ENCODE results near the gene FRMD4A.
"Not testable (repeated sequence)": the region's sequence is repeated elsewhere in the genome, so short reads cannot be mapped to it uniquely, and the experiment has no call there.

Gene FRMD4A

DNA sequence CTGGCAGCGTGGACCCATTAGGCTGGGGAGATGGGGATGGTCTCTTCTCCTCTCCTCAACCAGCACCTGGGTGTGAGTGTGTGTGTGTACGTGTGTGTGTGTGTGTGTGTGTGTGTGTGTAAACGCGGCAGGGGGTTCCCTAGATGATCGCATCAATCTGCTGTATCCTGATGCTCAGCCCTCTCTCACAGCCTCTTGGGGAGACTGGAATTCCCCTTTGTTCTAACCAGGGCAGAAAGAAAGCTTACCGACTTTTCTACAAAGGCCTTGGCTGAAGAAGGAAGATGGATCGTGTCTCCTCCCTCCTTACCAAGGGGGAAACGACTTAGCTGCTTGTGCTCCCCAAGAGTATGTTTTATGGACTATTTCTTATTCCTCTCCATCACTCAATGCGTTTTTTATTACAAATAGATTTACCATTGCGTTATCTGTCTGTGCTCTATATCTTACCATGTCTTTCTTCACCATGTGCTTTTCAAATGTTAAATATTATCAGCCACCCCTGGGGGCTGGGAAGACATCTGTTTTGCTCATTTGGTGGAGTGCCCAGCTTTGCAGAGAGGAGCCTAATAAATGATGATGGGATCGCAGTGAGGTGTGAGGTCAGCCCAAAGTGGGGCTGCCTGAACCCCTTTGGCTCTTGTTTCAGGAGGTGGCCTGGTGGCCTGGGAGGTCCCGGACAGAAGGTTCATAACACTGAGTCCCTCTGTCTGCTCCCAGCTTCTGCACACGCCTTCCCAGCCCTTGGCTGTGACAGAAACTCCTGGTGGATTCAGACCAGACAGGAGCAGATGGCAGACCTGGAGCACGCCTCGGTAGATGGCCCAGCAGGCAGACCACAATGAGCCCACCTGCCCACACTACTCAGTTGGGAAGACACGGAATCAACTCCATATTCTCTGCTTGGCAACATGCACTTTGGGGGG lies 481.9 kb downstream of the FRMD4A start:
- DNase-seq (ENCODE audit: low spot score): no peak

DNA sequence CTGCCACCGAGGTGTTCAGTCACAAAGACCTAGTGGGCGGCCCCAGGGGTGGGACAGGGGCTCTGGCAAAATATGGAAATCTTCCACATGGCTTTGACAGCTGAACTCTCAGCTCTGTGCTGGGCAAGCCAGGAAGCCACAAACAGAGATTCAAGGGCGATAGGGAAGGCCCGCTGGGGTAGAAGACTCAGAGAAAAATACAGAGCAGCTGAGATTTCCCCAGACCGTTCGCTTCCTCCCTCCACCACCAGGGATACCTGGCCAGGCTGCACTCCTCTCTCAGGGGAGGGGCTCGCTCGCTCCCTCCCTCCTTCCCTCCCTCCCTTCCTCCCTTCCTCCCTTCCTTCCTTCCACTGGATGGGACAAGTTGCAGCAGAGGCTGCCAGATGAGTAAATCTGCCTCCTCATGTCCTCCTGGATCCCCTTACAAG lies 483.5 kb downstream of the FRMD4A start:
- DNase-seq (ENCODE audit: low spot score): no peak

DNA sequence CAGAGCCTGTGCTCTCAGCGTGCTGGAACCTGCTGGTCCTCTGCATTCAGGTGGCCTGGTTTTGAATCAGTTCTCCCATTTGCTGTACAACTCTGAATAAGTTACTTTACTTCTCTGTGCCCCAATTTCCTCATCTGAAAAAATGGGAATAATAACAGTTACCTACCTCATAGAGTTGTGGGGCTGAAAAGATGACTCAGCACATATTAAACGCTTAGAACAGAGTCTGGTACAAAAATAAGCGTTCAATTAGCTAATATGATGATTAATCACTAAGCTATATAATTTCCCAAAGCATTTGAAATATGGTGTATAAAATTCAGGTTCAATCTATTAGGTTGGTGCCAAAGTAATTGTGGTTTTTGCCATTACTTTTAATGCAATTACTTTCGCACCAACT lies 484.8 kb downstream of the FRMD4A start:
- no peak for DNase-seq (ENCODE audit: low spot score)

DNA sequence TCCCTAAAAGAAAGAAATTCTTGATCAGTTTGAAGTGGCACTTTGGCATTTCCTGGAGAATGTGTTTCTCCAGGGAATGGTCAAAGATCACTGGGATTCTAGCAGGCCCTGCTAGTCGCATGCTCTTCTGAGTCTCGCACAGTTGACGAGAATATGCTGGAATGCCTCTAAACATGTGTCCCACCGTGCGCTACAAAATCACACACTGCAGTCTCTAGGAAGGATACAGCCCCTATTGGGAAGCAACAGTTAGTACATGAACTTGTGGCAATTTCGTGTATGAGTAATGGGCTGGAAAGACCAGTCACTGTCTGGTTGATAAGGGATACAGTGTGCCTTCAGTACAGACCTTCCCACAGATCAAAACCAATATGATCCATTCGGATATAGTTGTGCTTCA lies 486.1 kb downstream of the FRMD4A start:
- no peak for DNase-seq (ENCODE audit: low spot score)

DNA sequence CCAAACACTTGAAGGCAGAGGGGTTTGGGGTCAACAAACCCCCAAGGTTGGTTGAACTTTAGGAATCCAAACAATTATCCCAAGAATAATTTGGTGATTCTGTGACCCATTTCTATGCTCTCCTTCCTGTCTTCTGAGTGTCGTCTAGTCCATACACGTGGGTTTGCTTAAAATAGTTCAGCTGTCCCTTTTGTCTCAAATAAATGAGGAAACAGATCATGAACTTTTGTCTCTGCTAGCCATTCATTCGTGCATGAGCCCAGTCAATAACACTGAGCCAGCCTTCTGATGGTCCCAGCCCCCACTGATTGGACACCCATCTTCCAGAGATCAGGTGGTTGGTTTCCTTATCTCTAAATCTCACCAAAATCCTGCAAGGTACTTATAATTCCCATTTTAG lies 488.6 kb downstream of the FRMD4A start:
- no peak for DNase-seq (ENCODE audit: low spot score)

DNA sequence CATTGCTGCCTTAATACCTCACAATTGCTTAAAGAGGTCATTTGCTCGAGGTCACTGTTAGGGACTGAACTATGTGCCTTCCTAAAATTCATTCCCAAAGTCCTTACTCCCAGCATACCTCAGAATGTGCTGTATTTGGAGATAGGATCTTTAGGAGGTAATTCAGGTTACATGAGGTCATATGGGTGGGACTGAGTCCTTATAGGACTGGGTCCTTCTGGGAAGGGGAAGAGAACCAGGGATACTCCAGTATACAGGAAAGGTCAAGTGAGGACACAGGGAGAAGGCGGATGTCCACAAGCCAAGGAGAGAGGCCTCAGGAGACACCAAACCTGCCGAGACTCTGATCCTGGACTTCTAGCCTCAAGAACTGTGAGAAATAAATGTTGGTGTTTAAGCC lies 490.7 kb downstream of the FRMD4A start:
- no peak for DNase-seq (ENCODE audit: low spot score)

DNA sequence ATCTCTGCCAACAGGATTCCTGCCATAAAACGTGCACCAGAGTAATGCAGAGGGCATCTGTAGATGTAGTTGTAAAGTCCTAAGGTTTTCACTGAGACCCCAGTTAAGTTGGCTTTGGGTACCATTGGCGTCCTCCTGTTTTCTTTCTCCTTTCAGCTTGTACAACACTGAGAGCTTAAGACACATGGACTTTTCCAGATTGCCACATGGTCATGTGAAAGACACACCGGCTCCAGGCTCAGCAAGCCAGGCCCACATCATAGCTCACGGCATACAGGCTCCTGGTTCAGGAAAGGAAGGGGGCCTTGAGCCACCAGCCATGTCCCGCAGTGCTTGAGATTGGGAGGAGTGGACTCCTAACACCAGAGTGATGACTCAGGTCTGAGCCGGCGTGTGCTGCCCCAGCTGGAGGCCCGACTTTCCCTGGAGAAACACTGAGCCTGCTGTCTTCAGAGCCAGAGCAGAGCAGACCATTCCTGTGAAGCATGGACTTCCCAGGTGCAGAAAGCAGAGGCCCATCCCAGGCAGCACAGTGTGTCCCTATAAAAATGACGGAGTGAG lies 491.2 kb downstream of the FRMD4A start:
- no peak for DNase-seq (ENCODE audit: low spot score)

DNA sequence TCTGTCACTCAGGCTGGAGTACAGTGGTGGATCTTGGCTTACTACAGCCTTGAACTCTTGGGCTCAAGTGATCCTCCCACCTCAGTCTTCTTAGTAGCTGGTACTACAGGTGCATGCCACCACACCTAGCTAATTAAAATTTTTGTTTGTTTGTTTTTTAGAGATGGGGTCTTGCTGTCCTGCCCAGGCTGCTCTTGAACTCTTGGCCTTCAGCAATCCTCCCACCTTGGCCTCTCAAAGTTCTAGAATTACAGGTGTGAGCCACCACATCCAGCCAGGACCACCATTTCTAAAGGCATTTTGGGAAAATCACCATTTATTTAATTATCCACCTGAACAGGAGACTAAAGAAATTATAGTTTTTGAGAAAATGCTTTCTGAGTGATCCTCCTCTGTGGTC lies 491.7 kb downstream of the FRMD4A start:
- DNase-seq (ENCODE audit: low spot score): no peak

DNA sequence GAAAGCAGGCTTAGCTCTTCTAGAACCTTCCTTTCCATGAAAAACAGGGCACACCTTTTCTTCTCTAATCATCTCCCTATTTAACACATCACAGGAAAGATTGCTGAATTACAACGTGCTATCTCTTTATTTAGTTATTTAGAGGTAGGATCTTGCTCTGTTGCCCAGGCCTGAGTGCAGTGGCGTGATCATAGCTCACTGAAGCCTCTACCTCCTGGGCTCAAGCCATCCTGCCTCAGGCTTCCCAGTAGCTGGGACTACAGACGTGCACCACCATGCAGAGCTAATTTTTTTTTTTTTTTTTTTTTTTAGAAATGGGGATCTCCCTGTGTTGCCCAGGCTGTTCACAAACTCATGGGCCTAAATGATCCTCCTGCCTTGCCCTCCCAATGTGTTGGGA lies 492.8 kb downstream of the FRMD4A start:
- DNase-seq (ENCODE audit: low spot score): no peak

DNA sequence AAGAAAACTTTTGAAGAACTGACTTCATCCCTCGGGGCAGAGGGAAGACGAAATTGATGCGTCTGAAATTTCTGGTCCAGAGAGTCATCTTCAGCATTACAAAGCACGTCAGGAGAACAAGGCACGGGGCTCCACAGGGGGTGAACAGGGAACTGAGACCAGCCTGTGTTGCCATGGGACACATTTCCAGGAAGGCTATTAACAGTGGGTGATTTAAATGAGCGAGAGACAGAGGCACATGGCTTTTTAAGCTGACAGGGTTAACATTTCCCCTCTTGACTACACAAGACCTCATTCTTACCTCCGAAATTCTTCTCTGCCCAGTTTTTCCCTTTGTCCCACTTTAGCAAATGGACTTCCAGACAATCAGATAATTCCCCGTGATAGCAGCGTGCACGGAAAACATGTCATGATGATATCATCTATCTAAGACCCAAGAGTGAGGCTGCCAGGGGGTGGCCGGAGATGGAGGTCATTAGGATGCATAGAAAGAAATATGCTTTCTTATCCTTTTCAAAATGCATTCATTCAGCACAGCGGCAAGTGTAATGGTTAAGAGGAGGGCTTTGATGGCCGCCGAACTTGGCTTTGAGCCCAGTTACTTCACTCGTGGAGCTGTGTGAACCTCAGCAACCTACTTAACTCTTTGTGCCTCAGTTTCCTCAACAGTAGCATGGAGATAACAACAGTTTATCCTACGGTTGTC lies 496.0 kb downstream of the FRMD4A start:
- no peak for DNase-seq (ENCODE audit: low spot score)

DNA sequence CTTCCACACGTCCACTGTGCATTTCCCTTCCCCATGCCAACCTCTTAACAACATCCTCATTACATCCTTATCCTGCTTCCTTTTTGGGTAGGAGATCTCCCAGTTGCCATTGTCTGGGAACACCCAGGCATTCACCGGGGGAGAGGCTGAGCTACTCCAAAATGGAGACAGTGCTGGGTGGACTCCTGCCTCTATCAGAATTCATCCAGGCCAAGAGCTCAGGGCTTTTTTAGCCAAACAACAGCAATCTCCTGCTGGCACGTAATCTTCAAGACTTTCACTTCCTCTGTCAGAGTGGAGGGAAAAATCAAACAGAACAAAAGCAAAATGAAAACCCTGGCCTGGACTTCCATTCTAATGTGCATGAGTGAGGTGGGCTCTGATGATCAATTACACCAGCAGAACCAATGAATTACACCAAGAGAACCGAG lies 499.0 kb downstream of the FRMD4A start:
- DNase-seq (ENCODE audit: low spot score): no peak

DNA sequence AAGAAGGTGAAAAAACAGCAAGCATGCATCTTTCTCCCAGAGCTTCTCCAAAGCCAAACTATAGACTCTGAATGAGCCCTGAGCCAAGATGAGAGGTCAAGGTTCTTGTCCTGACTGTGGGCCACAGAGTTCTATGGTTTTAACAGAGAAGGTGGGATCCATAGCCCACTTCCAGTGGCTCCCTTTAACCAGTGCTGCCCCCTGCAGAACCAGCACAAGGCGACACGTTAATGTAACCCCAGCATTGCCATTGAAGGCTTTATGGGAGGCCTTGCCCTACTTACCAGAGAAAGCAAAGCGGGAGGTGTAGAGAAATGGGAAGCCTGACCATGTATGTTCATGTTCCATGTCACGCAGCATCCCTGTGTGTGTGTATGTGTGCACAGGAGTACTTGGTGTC lies 500.3 kb downstream of the FRMD4A start:
- no peak for DNase-seq (ENCODE audit: low spot score)

DNA sequence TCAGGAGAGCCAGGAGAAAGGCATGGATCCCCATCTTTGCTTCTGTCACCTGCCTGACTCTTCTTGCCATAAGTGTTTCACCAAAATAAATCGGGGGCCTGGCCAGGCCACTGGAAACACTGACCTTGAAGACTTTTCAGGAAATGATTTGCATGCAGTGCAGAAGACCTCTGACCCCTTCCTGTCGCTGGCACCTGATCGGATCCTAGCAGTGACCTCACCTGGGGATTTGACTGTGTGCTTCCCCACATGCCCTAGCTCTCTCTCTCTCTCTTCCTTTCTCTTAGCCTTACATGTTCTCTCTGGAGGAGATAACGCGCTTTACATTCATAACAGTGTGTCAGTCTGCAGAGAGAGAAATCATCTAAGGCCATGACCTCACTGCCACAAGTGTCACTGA lies 500.9 kb downstream of the FRMD4A start:
- no peak for DNase-seq (ENCODE audit: low spot score)

DNA sequence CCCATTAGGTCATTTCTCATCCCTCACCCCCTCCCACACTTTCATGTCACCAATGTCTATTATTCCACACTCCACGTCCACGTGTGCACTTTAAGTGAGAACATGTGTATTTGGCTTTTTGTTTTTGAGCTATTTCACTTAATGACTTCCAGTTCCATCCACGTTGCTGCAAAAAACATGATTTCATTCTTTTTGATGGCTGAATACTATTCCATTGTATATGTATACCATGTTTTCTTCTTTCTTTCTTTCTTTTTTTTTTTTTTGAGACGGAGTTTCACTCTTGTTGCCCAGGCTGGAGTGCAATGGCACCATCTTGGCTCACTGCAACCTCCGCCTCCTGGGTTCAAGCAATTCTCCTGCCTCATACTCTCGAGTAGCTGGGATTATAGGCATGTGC lies 502.4 kb downstream of the FRMD4A start:
- DNase-seq (ENCODE audit: low spot score): not testable (repeated sequence)

DNA sequence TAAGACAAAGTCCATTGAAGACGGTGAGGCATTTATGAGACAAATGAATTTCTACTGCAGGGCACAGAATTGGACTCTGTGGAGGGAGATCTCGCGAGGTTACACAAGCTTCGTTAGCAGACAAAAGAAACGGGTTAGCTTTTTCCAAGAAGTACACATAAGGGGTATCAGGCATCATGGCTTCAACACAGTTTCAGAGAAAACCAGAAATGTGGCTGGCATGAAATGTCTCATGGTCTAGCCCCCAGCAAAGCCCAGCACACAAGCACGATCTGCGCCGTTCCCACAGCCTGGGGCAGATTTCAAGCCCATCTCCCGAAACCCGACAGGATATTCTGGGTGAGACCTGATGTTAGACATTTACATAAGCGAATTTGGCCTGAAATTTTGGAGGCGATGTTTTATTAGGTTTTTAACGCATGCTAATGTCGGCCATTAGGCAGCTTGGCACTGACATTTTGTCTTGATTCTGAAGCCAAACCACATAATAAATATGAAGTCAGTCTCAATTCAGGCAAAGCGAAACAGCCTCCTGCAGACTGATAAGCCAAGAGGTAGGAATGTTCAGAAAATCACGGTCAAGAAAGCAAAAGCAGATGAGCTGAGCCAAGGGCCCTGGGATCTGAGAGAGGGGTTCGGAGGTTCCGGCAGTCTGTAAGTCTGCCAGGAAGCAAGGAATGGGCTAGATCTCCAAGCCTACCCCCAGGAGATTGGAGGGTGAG lies 503.5 kb downstream of the FRMD4A start:
- no peak for DNase-seq (ENCODE audit: low spot score)

DNA sequence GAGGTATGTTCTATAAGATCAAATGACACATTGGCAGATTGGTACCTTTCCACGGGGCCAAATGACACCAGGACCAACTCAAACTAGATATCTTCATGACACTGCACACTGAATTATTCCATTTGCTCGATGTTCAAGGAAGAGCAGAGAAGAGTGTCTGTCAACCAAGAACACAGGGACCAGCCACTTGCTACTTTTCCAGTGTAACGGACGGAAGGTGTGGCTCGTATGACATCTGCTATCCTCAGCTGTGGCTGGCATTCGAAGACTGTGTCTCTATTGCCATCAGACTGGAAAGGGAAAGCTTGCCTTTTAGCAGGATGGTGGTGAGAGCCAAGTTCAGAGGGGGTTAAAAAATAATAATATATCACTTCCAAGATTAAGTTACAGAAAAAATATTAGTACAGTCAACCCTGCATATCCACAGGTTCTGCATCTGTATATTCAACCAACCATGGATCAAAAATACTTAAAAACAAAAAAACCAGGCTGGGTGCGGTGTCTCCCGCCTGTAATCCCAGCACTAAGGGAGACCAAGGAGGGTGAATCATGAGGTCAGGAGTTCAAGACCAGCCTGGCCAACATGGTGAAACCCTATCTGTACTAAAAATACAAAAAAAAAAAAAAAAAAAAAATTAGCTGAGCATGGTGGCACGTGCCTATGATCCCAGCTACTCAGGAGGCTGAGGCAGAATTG lies 506.9 kb downstream of the FRMD4A start:
- DNase-seq (ENCODE audit: low spot score): no peak

DNA sequence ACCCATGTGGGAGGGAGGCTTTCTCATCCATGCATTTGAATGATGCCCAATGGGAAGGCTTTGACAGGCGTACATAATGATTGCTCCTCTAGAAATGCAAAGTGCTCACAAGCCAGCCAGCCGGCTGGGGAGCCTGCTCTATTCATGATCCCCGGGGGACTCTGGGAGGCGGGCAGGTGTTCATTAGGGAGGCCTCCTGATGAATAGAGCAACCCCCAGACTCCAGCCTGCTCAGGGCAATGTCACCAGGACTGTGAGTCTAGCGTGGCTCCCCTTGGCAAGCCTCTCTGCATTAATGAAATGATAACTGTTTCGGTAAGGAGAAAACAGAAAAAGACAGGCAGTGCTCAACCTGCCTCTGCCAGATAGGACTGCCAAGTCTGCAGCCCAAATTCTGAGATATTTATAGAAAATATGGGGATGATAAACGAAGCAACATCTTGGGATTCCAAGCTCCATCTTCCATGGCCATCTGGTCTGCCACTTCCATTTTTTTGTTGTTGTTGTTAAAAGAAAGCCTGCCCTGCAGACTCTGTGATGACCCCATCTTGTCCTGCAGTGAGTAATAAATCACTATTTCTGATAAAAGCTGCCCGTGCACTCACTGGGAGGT lies 507.5 kb downstream of the FRMD4A start:
- no peak for DNase-seq (ENCODE audit: low spot score)

DNA sequence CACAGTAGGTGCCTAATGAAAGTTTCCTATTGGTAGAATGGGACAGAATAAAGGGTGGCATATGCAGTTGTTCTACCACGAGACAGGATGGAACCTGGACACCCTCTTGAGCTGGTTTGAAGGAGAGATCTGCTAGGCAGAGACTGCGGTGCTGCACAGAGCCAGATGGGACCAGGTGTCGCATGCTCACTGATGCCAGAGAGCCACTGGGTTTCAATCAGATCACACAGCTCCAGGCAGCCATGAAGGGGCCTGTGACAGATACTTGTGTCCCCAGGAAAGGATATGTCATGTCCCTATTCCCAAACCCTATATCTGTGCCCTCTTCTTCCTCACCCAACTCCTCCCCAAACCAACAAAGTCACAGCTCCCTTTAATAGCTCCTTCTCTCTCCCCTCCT lies 508.2 kb downstream of the FRMD4A start:
- no peak for DNase-seq (ENCODE audit: low spot score)

DNA sequence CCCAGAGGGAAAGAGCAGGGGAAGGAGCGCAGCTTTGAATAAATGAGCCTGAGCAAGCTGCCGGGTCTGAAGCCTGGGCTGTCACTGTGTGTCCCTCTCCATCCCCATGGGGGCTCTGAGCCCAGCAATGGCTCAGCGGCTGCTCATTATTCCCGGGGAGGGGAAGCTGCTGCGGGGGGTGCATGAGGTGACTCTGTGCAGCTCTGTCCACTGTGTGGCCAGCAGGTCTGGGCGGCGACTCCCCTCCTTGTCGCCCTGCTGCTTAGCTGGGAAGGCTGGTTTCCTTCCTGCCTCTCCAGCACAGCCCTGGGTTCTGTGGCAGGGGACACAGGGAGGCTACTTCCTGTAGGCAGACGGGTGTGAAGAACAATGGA lies 509.8 kb downstream of the FRMD4A start:
- DNase-seq (ENCODE audit: low spot score): no peak

DNA sequence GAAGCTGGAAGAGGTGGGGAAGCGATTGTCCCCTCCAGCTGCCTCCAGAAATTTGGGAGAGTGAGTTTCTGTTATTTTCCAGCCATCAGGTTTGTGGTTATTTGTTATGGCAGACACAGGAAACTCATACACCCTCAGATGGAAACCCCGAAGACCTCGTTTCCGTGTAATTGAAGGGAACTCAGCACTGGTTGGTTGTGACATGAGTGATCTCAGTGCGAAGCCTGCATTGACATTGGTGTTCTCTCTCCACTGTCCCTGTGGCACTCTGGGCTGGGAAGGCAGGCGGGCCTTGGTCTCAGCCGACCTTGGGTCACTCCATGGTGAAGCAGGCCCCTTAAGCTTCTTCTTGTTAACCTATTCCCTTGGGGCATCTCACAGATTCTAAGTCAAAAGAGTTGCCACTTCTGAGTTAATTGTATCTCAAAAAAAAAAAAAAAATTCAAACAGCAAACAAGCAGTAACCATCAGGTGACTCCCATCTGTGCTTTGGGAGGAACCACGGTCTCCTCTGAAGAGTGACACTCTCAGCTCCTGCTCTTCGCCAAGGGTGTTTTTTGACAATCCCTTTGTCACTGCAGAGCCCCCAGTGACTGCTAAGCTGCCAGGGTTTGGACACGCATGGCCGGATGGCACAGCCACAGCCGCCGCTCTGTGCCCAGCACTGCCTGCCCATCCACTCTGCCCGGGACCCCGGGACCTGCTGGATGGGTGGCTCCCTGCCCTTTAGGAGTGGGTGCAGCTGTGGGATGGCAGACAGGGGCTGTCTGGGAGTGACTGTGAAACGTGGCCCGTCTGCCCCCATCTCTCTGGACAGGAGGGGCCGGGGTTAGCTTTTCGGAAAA lies 510.4 kb downstream of the FRMD4A start:
- DNase-seq (ENCODE audit: low spot score): no peak

Data from HuH-7.5 (cell line).